ENCODE measurements around the gene MCL1. TPM values are rescaled to one million over a fixed set of nuclear protein-coding genes. Genes with fewer than 3 reads are reported as not detected.

Gene MCL1
- total RNA-seq, 1 donor from 2014 or later = 394 TPM

GRCh38 chr1:150561254-150561973 lies 18.0 kb downstream of the MCL1 start:
- intact Hi-C loops (cut with DNase I) = loop anchor here (1.0 to 2.0 kb wide), 2 partner anchors 18 to 51 kb away; partner anchors contain the start of gene MCL1
- H3K4me3 ChIP-seq = peak overlapping the region; percentile 60 to 63
- TF ChIP-seq, protein P1, sequence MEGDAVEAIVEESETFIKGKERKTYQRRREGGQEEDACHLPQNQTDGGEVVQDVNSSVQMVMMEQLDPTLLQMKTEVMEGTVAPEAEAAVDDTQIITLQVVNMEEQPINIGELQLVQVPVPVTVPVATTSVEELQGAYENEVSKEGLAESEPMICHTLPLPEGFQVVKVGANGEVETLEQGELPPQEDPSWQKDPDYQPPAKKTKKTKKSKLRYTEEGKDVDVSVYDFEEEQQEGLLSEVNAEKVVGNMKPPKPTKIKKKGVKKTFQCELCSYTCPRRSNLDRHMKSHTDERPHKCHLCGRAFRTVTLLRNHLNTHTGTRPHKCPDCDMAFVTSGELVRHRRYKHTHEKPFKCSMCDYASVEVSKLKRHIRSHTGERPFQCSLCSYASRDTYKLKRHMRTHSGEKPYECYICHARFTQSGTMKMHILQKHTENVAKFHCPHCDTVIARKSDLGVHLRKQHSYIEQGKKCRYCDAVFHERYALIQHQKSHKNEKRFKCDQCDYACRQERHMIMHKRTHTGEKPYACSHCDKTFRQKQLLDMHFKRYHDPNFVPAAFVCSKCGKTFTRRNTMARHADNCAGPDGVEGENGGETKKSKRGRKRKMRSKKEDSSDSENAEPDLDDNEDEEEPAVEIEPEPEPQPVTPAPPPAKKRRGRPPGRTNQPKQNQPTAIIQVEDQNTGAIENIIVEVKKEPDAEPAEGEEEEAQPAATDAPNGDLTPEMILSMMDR (IDR thresholded peaks at IDR 0.05) = no peak
- H3K27ac ChIP-seq = peak overlapping the region; percentile 98 to 100
- H3K36me3 ChIP-seq = peaks cover 0 to 14% of the 10 kb centered on the region in 2 donors
- no peaks in the 10 kb centered on the region for H3K27me3 ChIP-seq
- H3K4me1 ChIP-seq = peaks cover 62 to 72% of the 10 kb centered on the region in 2 donors
- peak; percentile 83 to 98 for DNase-seq (ENCODE audit: low spot score in 2 of 2)
- H3K9me3 ChIP-seq = no peaks in the 10 kb centered on the region

DNA sequence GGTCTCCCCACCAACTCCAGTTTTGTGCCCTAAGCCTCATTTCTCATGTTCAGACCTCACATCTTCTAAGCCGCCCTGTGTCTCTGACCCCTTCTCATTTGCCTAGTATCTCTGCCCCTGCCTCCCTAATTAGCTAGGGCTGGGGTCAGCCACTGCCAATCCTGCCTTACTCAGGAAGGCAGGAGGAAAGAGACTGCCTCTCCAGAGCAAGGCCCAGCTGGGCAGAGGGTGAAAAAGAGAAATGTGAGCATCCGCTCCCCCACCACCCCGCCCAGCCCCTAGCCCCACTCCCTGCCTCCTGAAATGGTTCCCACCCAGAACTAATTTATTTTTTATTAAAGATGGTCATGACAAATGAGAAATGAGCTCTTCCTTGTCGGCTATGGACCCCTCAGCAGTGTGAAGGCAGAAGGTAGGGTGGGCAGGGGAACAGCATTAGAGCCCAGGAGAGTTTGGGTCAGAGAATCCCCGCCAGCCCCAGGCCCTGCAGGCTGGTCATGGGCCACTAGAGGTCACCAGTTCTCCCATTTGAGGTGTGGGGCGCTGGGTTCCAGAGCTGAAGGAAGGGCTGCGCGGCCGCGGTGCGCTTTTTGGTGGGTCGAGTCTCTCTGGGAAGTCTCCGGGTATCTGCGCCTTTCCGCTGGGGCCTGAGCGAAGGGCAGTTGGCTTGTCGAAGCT lies 18.7 kb downstream of the MCL1 start:
- peak; percentile 65 to 94 for DNase-seq (ENCODE audit: low spot score in 2 of 2)
- intact Hi-C loops (cut with DNase I) = loop anchor here (1.0 to 2.0 kb wide), 3 partner anchors 19 to 61 kb away; partner anchors contain the start of gene MCL1
- TF ChIP-seq, protein P1 (IDR thresholded peaks at IDR 0.05) = peak; percentile 78 to 86 (median 83)
- Histone ChIP-seq H3K4me1 (peaks cover 55 to 65% of the 10 kb centered on the region in 2 donors), H3K27me3 (no peaks in the 10 kb centered on the region), H3K36me3 (peaks cover 5 to 21% of the 10 kb centered on the region in 2 donors), H3K27ac (peak overlapping the region; percentile 98 to 100), H3K4me3 (peak overlapping the region; percentile 60 to 63), H3K9me3 (no peaks in the 10 kb centered on the region)

- Histone ChIP-seq H3K4me1 (peaks cover 48 to 58% of the 10 kb centered on the region in 2 donors), H3K27ac (peak overlapping the region; percentile 98 to 100), H3K36me3 (peaks cover 7 to 27% of the 10 kb centered on the region in 2 donors), H3K4me3 (peak overlapping the region; percentile 60 to 63), H3K27me3 (no peaks in the 10 kb centered on the region), H3K9me3 (no peaks in the 10 kb centered on the region)
- intact Hi-C loops (cut with DNase I) = loop anchor here (1.0 to 2.0 kb wide), 2 partner anchors 53 to 61 kb away; no protein-coding TSS in a partner anchor
- DNase-seq (ENCODE audit: low spot score in 2 of 2) = peak in 1 of 2 donors; percentile 89
- TF ChIP-seq, protein P1 (IDR thresholded peaks at IDR 0.05) = peak; percentile 87 to 92 (median 90)
Observed at GRCh38 chr1:150560011-150560438, 19.4 kb downstream of the MCL1 start.

- TF ChIP-seq, protein P1 (IDR thresholded peaks at IDR 0.05) = no peak
- Histone ChIP-seq H3K27ac (peak overlapping the region; percentile 98 to 100), H3K4me3 (peak overlapping the region; percentile 60 to 63), H3K9me3 (no peaks in the 10 kb centered on the region), H3K36me3 (peaks cover 7 to 30% of the 10 kb centered on the region in 2 donors), H3K27me3 (no peaks in the 10 kb centered on the region), H3K4me1 (peaks cover 45 to 56% of the 10 kb centered on the region in 2 donors)
- DNase-seq (ENCODE audit: low spot score in 2 of 2) = no peak
- intact Hi-C loops (cut with DNase I) = loop anchor here (1.0 to 10.0 kb wide), 5 partner anchors 53 to 415 kb away; partner anchors contain the start of genes ARNT, CERS2 and GOLPH3L
Observed at GRCh38 chr1:150559656-150560010, 19.8 kb downstream of the MCL1 start.

DNA sequence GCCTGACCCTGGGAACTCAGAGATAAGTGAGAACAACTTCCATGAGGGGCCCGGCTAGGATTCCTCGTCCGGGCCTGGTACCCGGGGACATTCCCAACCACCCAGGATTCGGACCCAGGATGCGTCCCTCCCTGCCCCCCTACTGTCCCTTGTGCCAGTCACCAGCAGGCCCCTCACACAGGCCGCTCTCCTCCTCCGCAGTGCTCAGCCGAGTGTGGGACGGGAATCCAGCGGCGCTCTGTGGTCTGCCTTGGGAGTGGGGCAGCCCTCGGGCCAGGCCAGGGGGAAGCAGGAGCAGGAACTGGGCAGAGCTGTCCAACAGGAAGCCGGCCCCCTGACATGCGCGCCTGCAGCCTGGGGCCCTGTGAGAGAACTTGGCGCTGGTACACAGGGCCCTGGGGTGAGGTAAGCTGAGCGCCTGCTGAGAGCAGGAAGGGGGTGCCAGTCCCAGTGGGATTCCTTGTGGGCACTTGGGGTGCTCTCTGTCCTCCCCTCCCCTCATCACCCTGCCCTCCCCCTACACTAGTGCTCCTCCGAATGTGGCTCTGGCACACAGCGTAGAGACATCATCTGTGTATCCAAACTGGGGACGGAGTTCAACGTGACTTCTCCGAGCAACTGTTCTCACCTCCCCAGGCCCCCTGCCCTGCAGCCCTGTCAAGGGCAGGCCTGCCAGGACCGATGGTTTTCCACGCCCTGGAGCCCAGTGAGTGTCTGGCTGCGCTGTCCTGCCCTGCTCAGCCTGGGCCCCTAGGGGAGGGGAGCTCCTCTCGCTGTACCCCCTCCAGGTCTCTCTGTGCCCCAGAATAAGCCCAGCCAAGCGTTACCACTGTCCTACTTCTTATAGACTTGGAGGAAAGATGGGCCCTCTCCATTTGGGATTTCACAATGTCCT lies 20.4 kb downstream of the MCL1 start:
- Histone ChIP-seq H3K4me3 (peak overlapping the region in 1 of 2 donors; percentile 63), H3K4me1 (peaks cover 39 to 53% of the 10 kb centered on the region in 2 donors), H3K36me3 (peaks cover 7 to 36% of the 10 kb centered on the region in 2 donors), H3K27ac (peak overlapping the region; percentile 98 to 100), H3K9me3 (no peaks in the 10 kb centered on the region), H3K27me3 (no peaks in the 10 kb centered on the region)
- intact Hi-C loops (cut with DNase I) = loop anchor here (10.0 kb wide), 3 partner anchors 136 to 416 kb away; partner anchors contain the start of genes ARNT, CERS2 and GOLPH3L
- TF ChIP-seq, protein P1 (IDR thresholded peaks at IDR 0.05) = peak in 1 of 3 experiments; percentile 12
- peak in 1 of 2 donors; percentile 88 for DNase-seq (ENCODE audit: low spot score in 2 of 2)

Data from ascending aorta (tissue), 2 donors.